ENCODE data around the gene METTL23.
A peak's percentile ranks its signal among the peaks of the same experiment; 100 is the strongest.
"Not testable (repeated sequence)": the region's sequence is repeated elsewhere in the genome, so short reads cannot be mapped to it uniquely, and the experiment has no call there.

The METTL23 gene

GRCh38 chr17:76714336-76714735 lies 12.3 kb upstream of the METTL23 start:
- DNase-seq (ENCODE audit: low spot score), result no peak

GRCh38 chr17:76714822-76715495 lies 11.7 kb upstream of the METTL23 start:
- DNase-seq (ENCODE audit: low spot score), result peak; percentile 71

- no peak for DNase-seq (ENCODE audit: low spot score)
These were observed 11.2 kb upstream of the METTL23 start for GRCh38 chr17:76715496-76715830.

GRCh38 chr17:76716146-76716838 lies 10.3 kb upstream of the METTL23 start:
- peak; percentile 25 for DNase-seq (ENCODE audit: low spot score)

- DNase-seq (ENCODE audit: low spot score), result no peak
These were observed 9.8 kb upstream of the METTL23 start for GRCh38 chr17:76716839-76717215.

- no peak for DNase-seq (ENCODE audit: low spot score)
These were observed 8.1 kb upstream of the METTL23 start for GRCh38 chr17:76718516-76718915.

GRCh38 chr17:76720211-76720610 lies 6.4 kb upstream of the METTL23 start:
- DNase-seq (ENCODE audit: low spot score), result no peak

GRCh38 chr17:76720941-76721340 lies 5.7 kb upstream of the METTL23 start:
- no peak for DNase-seq (ENCODE audit: low spot score)

- no peak for DNase-seq (ENCODE audit: low spot score)
These were observed 5.2 kb upstream of the METTL23 start for GRCh38 chr17:76721463-76721862.

- DNase-seq (ENCODE audit: low spot score), result no peak
These were observed 4.4 kb upstream of the METTL23 start for GRCh38 chr17:76722279-76722678.

- DNase-seq (ENCODE audit: low spot score), result not testable (repeated sequence)
These were observed 3.7 kb upstream of the METTL23 start for GRCh38 chr17:76722977-76723376.

GRCh38 chr17:76723812-76724211 lies 2.8 kb upstream of the METTL23 start:
- DNase-seq (ENCODE audit: low spot score), result no peak

- DNase-seq (ENCODE audit: low spot score), result peak; percentile 59
These were observed 934 bp upstream of the METTL23 start for GRCh38 chr17:76725580-76726230.

GRCh38 chr17:76726231-76726775 lies 336 bp upstream of the METTL23 start, which contains the start of gene JMJD6:
TSS of gene JMJD6 (minus strand) at chr17:76726606. CDS start at chr17:76726475, 131 bp downstream.
- DNase-seq (ENCODE audit: low spot score), result peak; percentile 98

GRCh38 chr17:76727745-76728456 lies 1.3 kb downstream of the METTL23 start:
- DNase-seq (ENCODE audit: low spot score), result no peak

- not testable (repeated sequence) for DNase-seq (ENCODE audit: low spot score)
These were observed 5.4 kb downstream of the METTL23 start for GRCh38 chr17:76731800-76732733.

GRCh38 chr17:76732734-76733617 lies 6.3 kb downstream of the METTL23 start:
- no peak for DNase-seq (ENCODE audit: low spot score)

- no peak for DNase-seq (ENCODE audit: low spot score)
These were observed 6.9 kb downstream of the METTL23 start for GRCh38 chr17:76733618-76733957.

GRCh38 chr17:76734080-76734840 lies 7.6 kb downstream of the METTL23 start:
- DNase-seq (ENCODE audit: low spot score), result peak; percentile 36

Data from CD4-positive, alpha-beta T cell treated with Interleukin-6 at 100 ng/mL for 8 hours (primary cell).